ENCODE measurements around the gene NOD2. TPM values are rescaled to one million over a fixed set of nuclear protein-coding genes. Genes with fewer than 3 reads are reported as not detected.

NOD2 gene
- total and polyA plus RNA-seq, 2 experiments from 2014 or later = 0.27 to 0.66 TPM

DNA sequence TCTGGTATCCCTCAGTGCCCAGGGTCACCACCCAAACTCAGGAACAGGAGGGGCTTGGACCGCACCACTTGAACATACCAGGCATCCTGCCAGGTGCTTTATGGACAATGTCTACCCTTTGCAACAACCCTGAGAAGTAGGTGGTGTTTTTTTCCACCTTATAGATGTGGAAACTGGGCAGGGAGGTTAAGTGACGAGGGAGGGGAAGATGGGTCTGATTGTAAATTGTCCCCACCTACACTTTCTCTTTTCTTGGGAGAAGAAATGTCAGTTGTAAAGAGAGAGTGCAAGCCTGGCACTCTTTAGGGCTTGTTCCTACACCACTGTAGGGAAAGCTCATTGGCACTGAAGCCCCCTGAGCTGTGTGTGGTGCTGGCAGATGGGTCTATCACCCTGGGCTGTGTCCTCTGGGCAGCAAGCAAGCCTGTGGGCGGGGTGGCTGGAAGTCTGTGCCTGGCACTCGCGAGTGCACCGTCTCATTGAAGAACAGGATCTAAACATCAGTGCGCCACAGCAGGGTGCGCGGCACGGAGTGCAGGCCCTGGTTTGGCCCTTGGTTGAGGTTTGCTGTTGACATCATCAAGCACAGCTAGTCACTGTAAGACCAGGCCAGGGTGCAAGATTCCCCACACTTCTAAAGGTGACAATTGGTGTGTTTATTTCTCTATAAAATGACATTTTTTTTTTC lies 15.1 kb downstream of the NOD2 start:
- peaks cover 7% of the 10 kb centered on the region for H3K36me3 Mint-ChIP-seq (ENCODE audit: low read depth)

DNA sequence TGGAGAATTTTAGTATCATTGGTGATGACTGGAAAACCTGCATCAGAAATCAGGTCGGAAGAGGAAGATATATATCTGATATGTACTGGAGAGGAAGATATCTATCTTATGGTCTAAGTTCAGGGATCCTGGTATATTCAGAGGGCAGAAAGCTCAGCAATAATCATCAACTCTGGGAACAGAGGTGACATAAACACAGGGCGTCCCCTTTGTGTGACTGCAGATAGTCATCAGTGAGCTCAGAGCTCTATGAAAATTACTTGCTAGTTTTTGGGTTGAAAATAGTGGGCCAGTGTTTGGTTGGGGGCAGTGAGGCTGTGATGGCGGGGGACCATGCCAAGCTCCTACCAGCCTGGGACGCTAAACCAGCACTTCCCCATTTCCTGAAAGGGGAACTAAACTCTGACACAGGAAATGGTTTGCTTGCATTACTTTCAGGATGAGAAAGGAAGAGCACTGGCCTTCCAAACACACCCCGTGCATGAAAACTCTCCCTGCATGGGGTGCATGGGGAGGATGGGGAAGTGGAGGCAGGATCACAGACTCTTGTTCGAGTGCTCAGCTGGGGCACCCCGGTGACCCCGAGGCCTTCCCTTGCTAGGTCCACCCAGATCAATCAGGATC lies 15.8 kb downstream of the NOD2 start:
- Mint-ChIP-seq H3K27me3 (ENCODE audit: insufficient read depth, low read depth, poor library complexity) (peaks cover 8% of the 10 kb centered on the region), H3K9me3 (peaks cover 15% of the 10 kb centered on the region), H3K36me3 (ENCODE audit: low read depth) (peaks cover 7% of the 10 kb centered on the region), H3K27ac (no peak overlapping the region), H3K4me3 (no peak overlapping the region), H3K4me1 (peaks cover 3% of the 10 kb centered on the region; the same call in 2 of the 3 replicates)
- Histone ChIP-seq H2AFZ (0 out of 2 replicates have a peak overlapping the region, but pooled peaks have one; percentile 23), H3F3A (replicated peaks; ENCODE audit: low read depth) (no peaks in the 10 kb centered on the region), H3K27me3 (ENCODE audit: insufficient read depth) (no peaks in the 10 kb centered on the region), H3K79me2 (replicated peaks; ENCODE audit: insufficient read depth) (no peaks in the 10 kb centered on the region), H3K4me2 (no peak overlapping the region), H3K27ac (ENCODE audit: low read depth) (no peak overlapping the region), H3K36me3 (ENCODE audit: insufficient read depth) (0 out of 2 replicates have a peak, but pooled peaks cover 6% of the 10 kb centered on the region), H4K20me1 (replicated peaks; ENCODE audit: insufficient read depth) (no peaks in the 10 kb centered on the region), H3K4me1 (ENCODE audit: insufficient read depth) (no peaks in the 10 kb centered on the region), H3K4me3 (no peak overlapping the region), H3K9me2 (ENCODE audit: insufficient read depth) (no peaks in the 10 kb centered on the region)
- DNase-seq (ENCODE audit: low spot score) = no peak
- TF ChIP-seq JUNB (IDR thresholded peaks at IDR 0.05; ENCODE audit: unreplicated experiment) = no peak
- TF ChIP-seq, protein P1, sequence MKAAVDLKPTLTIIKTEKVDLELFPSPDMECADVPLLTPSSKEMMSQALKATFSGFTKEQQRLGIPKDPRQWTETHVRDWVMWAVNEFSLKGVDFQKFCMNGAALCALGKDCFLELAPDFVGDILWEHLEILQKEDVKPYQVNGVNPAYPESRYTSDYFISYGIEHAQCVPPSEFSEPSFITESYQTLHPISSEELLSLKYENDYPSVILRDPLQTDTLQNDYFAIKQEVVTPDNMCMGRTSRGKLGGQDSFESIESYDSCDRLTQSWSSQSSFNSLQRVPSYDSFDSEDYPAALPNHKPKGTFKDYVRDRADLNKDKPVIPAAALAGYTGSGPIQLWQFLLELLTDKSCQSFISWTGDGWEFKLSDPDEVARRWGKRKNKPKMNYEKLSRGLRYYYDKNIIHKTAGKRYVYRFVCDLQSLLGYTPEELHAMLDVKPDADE (IDR thresholded peaks at IDR 0.05) = no peak
- TF ChIP-seq, protein P2, sequence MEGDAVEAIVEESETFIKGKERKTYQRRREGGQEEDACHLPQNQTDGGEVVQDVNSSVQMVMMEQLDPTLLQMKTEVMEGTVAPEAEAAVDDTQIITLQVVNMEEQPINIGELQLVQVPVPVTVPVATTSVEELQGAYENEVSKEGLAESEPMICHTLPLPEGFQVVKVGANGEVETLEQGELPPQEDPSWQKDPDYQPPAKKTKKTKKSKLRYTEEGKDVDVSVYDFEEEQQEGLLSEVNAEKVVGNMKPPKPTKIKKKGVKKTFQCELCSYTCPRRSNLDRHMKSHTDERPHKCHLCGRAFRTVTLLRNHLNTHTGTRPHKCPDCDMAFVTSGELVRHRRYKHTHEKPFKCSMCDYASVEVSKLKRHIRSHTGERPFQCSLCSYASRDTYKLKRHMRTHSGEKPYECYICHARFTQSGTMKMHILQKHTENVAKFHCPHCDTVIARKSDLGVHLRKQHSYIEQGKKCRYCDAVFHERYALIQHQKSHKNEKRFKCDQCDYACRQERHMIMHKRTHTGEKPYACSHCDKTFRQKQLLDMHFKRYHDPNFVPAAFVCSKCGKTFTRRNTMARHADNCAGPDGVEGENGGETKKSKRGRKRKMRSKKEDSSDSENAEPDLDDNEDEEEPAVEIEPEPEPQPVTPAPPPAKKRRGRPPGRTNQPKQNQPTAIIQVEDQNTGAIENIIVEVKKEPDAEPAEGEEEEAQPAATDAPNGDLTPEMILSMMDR (conservative IDR thresholded peaks at IDR 0.05; ENCODE audit: low read depth in 2 of 2) = no peak
- no peak for TF ChIP-seq ZNF114 (CRISPR knock-in tag; IDR thresholded peaks at IDR 0.05)
- TF ChIP-seq EZH2 (IDR thresholded peaks at IDR 0.05; ENCODE audit: low read depth, unreplicated experiment) = no peak
- TF ChIP-seq ZNF331 (CRISPR knock-in tag; IDR thresholded peaks at IDR 0.05; ENCODE audit: low read depth) = no peak
- ATAC-seq = no peak

More for the DNA sequence above, 15.1 kb downstream of the NOD2 start:
- no peak for DNase-seq (ENCODE audit: low spot score)
- no peaks in the 10 kb centered on the region for H3K27me3 ChIP-seq (ENCODE audit: insufficient read depth)
- H3K27ac Mint-ChIP-seq = no peak overlapping the region
- no peak overlapping the region for H3K4me3 Mint-ChIP-seq
- H3K4me2 ChIP-seq = no peak overlapping the region
- H3K27ac ChIP-seq (ENCODE audit: low read depth) = no peak overlapping the region
- H3K9me3 Mint-ChIP-seq = peaks cover 21% of the 10 kb centered on the region
- no peaks in the 10 kb centered on the region for H4K20me1 ChIP-seq (replicated peaks; ENCODE audit: insufficient read depth)
- peaks cover 6% of the 10 kb centered on the region; the same call in 1 of the 2 replicates for H3K36me3 ChIP-seq (ENCODE audit: insufficient read depth)
- H3F3A ChIP-seq (replicated peaks; ENCODE audit: low read depth) = no peaks in the 10 kb centered on the region
- H2AFZ ChIP-seq = no peak overlapping the region
- no peak for ATAC-seq
- TF ChIP-seq, protein P1 (IDR thresholded peaks at IDR 0.05) = no peak
- TF ChIP-seq ZNF114 (CRISPR knock-in tag; IDR thresholded peaks at IDR 0.05) (no peak), NANOG (IDR thresholded peaks at IDR 0.05; ENCODE audit: borderline replicate concordance) (no peak), CREB1 (CRISPR knock-in tag; IDR thresholded peaks at IDR 0.05; ENCODE audit: low read depth) (no peak), POLR2AphosphoS5 (IDR thresholded peaks at IDR 0.05; ENCODE audit: low read depth) (no peak), JUNB (IDR thresholded peaks at IDR 0.05; ENCODE audit: unreplicated experiment) (no peak), EZH2 (IDR thresholded peaks at IDR 0.05; ENCODE audit: low read depth, unreplicated experiment) (no peak)
- TF ChIP-seq, protein P2 (conservative IDR thresholded peaks at IDR 0.05; ENCODE audit: low read depth in 2 of 2) = no peak
- H3K79me2 ChIP-seq (replicated peaks; ENCODE audit: insufficient read depth) = no peaks in the 10 kb centered on the region
- H3K4me3 ChIP-seq = no peak overlapping the region
- H3K4me1 Mint-ChIP-seq = peaks cover 3% of the 10 kb centered on the region; the same call in 2 of the 3 replicates
- H3K4me1 ChIP-seq (ENCODE audit: insufficient read depth) = no peaks in the 10 kb centered on the region
- no peaks in the 10 kb centered on the region for H3K9me2 ChIP-seq (ENCODE audit: insufficient read depth)
- peaks cover 7% of the 10 kb centered on the region for H3K27me3 Mint-ChIP-seq (ENCODE audit: insufficient read depth, low read depth, poor library complexity)
